Skeletal muscle tissue (tissue), 4 donors: ENCODE measurements around the gene TIMM29. TPM values are rescaled to one million over a fixed set of nuclear protein-coding genes. Genes with fewer than 3 reads are reported as not detected.

Experiments
- H3K27ac ChIP-seq: one replicate; pipeline ENCODE4 v1.7.0; 2013; ENCODE audit warnings: mild to moderate bottlenecking, low read depth, low read length, inconsistent platforms
- H3K27me3 ChIP-seq, 3 donors: one replicate each; pipeline ENCODE4 v1.7.0; 2013; ENCODE audit warnings: low read length in 3 of 3; ENCODE audit not compliant: control insufficient read depth in 3 of 3, insufficient read depth in 3 of 3
- H3K36me3 ChIP-seq, 3 donors: one replicate each; pipeline ENCODE4 v1.7.0; 2013; ENCODE audit warnings: low read length in 3 of 3; ENCODE audit not compliant: control insufficient read depth in 3 of 3, insufficient read depth in 3 of 3
- H3K4me1 ChIP-seq, 3 donors: one replicate each; pipeline ENCODE4 v1.7.0; 2013; ENCODE audit warnings: low read length in 3 of 3, mild to moderate bottlenecking in 3 of 3; ENCODE audit not compliant: control insufficient read depth in 3 of 3, insufficient read depth in 3 of 3
- H3K4me3 ChIP-seq, 3 donors: one replicate each; pipeline ENCODE4 v1.7.0; 2013; ENCODE audit warnings: low read length in 3 of 3
- H3K9ac ChIP-seq, 3 donors: one replicate each; pipeline ENCODE4 v1.7.0; 2013; ENCODE audit warnings: low read length in 3 of 3, mild to moderate bottlenecking in 3 of 3, moderate library complexity in 2 of 3, low read depth in 1 of 3
- H3K9me3 ChIP-seq, 3 donors: one replicate each; pipeline ENCODE4 v1.7.0; 2013; ENCODE audit warnings: low read length in 3 of 3; ENCODE audit not compliant: control insufficient read depth in 3 of 3
- total RNA-seq: library from RNA; depleted of rRNA; stranded (reverse); fragments of >200 nt; gene quantifications from one replicate; pipeline ENCODE4 v1.2.3, GENCODE V29; 2014
- donor health status: Osteomylitis.

The TIMM29 gene
- total RNA-seq, 1 donor from 2014 or later, result 25.6 TPM

GRCh38 chr19:10976131-10976892 lies 47.7 kb downstream of the TIMM29 start:
- Histone ChIP-seq H3K9ac (peak overlapping the region; percentile 55 to 60 (median 57)), H3K9me3 (no peaks in the 10 kb centered on the region), H3K4me3 (peak overlapping the region; percentile 14 to 49 (median 21)), H3K4me1 (peaks cover 27 to 37% (median 30%) of the 10 kb centered on the region in 3 donors), H3K27ac (peak overlapping the region; percentile 68), H3K27me3 (no peaks in the 10 kb centered on the region), H3K36me3 (peaks cover 0 to 2% (median 2%) of the 10 kb centered on the region in 3 donors)

GRCh38 chr19:10977742-10978092 lies 49.1 kb downstream of the TIMM29 start:
- Histone ChIP-seq H3K27me3 (no peaks in the 10 kb centered on the region), H3K4me1 (peaks cover 27 to 35% (median 30%) of the 10 kb centered on the region in 3 donors), H3K36me3 (peaks cover 0 to 2% (median 2%) of the 10 kb centered on the region in 3 donors), H3K4me3 (peak overlapping the region in 1 of 3 donors; percentile 6), H3K9me3 (no peaks in the 10 kb centered on the region), H3K27ac (no peak overlapping the region), H3K9ac (no peak overlapping the region)

Other genes starting within 250 kb of the TIMM29 start
- gene QTRT1, start 227.4 kb upstream of the TIMM29 start, total RNA-seq, result 27.7 TPM
- gene DNM2, start 210.7 kb upstream of the TIMM29 start, total RNA-seq, result 54.8 TPM
- gene TMED1, start 92.6 kb upstream of the TIMM29 start, total RNA-seq, result 39.7 TPM
- 4.2 TPM for gene C19orf38, start 80.4 kb upstream of the TIMM29 start, total RNA-seq
- 19.8 TPM for gene CARM1, start 57.3 kb upstream of the TIMM29 start, total RNA-seq
- 30.3 TPM for gene YIPF2, start 172 bp upstream of the TIMM29 start, total RNA-seq
- gene SMARCA4, start 32.2 kb downstream of the TIMM29 start, total RNA-seq, result 58.5 TPM
- gene LDLR, start 160.7 kb downstream of the TIMM29 start, total RNA-seq, result 45.9 TPM
- gene SPC24, start 227.0 kb downstream of the TIMM29 start, total RNA-seq, result 12.0 TPM